Left ventricle myocardium inferior (tissue), 1 donor: ENCODE data around the gene PHF3. TPM values are rescaled to one million over a fixed set of nuclear protein-coding genes. Genes with fewer than 3 reads are reported as not detected.

Experiments used
- DNase-seq: peaks from one replicate; pipeline ENCODE4 v3.0.0-alpha.2; 2020
- H3K27ac ChIP-seq: fragments of 200-600 bp; replicated peaks from 2 replicates; pipeline ENCODE4 v1.8.0; 2021
- H3K27me3 ChIP-seq: fragments of 200-600 bp; 2 replicates; pipeline ENCODE4 v1.8.0; 2021; ENCODE audit warnings: low read depth
- H3K36me3 ChIP-seq: fragments of 200-600 bp; 2 replicates; pipeline ENCODE4 v1.8.0; 2021
- H3K4me1 ChIP-seq: fragments of 200-600 bp; 2 replicates; pipeline ENCODE4 v1.8.0; 2021
- H3K4me3 ChIP-seq: fragments of 200-600 bp; 2 replicates; pipeline ENCODE4 v1.8.0; 2021; ENCODE audit warnings: mild to moderate bottlenecking, moderate library complexity
- H3K9me3 ChIP-seq: fragments of 200-600 bp; replicated peaks from 2 replicates; pipeline ENCODE4 v1.8.0; 2021
- intact Hi-C: fragments of 100-400 bp; cut with micrococcal nuclease; formaldehyde crosslinking; loops from one replicate; pipeline ENCODE4 v1.11.0; 2022
- long read RNA-seq: library from polyadenylated mRNA; unstranded; transcript quantifications from one replicate; pipeline ENCODE4 v2.0.0, GENCODE V29; 2021
- total RNA-seq: library from RNA; stranded (reverse); fragmentation: NEBNext Ultra II Directional; extraction: Animal tissue kit (Norgen Biotek cat#: 25700); gene quantifications from one replicate; pipeline ENCODE4 v1.2.1, GENCODE V29; 2021
- TF ChIP-seq, protein P1 (sequence below): fragments of 200-600 bp; IDR thresholded peaks from 2 replicates; pipeline ENCODE4 v1.8.0; 2021; ENCODE audit warnings: antibody characterized with exemption, mild to moderate bottlenecking, borderline replicate concordance
- donor health status: DM: no; HTN: yes; CAD: no; lungs with severe emphysema.

PHF3 gene, protein sequence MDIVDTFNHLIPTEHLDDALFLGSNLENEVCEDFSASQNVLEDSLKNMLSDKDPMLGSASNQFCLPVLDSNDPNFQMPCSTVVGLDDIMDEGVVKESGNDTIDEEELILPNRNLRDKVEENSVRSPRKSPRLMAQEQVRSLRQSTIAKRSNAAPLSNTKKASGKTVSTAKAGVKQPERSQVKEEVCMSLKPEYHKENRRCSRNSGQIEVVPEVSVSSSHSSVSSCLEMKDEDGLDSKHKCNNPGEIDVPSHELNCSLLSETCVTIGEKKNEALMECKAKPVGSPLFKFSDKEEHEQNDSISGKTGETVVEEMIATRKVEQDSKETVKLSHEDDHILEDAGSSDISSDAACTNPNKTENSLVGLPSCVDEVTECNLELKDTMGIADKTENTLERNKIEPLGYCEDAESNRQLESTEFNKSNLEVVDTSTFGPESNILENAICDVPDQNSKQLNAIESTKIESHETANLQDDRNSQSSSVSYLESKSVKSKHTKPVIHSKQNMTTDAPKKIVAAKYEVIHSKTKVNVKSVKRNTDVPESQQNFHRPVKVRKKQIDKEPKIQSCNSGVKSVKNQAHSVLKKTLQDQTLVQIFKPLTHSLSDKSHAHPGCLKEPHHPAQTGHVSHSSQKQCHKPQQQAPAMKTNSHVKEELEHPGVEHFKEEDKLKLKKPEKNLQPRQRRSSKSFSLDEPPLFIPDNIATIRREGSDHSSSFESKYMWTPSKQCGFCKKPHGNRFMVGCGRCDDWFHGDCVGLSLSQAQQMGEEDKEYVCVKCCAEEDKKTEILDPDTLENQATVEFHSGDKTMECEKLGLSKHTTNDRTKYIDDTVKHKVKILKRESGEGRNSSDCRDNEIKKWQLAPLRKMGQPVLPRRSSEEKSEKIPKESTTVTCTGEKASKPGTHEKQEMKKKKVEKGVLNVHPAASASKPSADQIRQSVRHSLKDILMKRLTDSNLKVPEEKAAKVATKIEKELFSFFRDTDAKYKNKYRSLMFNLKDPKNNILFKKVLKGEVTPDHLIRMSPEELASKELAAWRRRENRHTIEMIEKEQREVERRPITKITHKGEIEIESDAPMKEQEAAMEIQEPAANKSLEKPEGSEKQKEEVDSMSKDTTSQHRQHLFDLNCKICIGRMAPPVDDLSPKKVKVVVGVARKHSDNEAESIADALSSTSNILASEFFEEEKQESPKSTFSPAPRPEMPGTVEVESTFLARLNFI (N-terminal part only)
- total RNA-seq: 32.0 TPM
- long read RNA-seq, full-length matches to known transcripts: 5 of 22 reads
- long read RNA-seq, partial matches to known transcripts: 9 of 22 reads
- long read RNA-seq, other reads (novel, unspliced or antisense): 8 of 22 reads

DNA sequence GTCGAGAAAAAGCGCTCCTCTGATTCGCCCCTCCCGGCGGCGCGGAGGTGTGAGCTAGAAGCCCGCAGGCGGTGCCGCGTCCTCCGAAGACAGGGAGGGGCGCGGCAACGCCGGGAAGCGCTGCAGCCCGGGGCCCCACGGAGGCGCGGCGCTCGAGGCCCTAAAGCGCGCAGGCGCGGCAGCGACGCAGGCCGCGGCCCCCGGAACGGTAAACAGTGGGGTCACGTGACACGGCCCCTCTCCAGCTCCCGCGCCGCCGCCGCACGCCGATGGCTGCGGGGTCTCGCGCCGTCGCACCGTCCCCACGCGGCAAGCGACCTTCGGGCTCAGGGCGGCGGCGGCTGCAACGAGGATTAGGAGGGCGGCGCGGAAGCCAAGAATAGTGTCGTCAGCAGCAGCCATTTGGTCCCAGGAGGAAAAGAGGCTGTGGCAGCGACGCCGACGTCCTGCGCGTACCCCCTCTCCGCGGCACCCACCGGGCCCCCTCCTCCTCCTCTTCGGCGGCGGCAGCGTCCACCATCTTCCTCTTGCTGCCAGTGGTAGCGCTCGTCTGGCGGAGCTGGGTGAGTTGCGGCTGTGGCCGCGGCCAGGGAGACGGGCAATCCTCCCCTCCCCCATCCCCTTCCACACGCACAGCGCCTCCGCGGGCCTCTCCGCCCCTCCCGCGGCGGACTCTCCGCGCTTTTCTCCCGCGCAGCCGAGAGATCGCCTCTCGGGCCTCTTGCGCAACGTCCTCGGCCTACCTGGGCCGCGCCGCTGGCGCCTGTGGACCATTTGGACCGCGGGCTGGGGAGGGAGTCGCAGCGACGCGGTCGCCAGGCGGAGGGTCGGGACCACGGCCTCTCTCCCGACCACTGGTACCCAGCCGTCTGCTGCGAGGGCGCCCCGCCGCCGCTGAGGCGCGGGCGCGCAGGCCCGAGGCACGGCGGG, at the start of gene PHF3:
PHF3 (plus strand) TSS at position 215 of the 930 bp plus-strand sequence. CDS start 10,750 bp downstream, outside the sequence.
- no peaks in the 10 kb centered on the region for H3K36me3 ChIP-seq
- peak within 1 kb of the TSS; percentile 99 for H3K4me3 ChIP-seq
- TF ChIP-seq, protein P1, sequence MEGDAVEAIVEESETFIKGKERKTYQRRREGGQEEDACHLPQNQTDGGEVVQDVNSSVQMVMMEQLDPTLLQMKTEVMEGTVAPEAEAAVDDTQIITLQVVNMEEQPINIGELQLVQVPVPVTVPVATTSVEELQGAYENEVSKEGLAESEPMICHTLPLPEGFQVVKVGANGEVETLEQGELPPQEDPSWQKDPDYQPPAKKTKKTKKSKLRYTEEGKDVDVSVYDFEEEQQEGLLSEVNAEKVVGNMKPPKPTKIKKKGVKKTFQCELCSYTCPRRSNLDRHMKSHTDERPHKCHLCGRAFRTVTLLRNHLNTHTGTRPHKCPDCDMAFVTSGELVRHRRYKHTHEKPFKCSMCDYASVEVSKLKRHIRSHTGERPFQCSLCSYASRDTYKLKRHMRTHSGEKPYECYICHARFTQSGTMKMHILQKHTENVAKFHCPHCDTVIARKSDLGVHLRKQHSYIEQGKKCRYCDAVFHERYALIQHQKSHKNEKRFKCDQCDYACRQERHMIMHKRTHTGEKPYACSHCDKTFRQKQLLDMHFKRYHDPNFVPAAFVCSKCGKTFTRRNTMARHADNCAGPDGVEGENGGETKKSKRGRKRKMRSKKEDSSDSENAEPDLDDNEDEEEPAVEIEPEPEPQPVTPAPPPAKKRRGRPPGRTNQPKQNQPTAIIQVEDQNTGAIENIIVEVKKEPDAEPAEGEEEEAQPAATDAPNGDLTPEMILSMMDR: peak; percentile 20
- H3K4me1 ChIP-seq: peaks cover 62% of the 10 kb centered on the region
- intact Hi-C loops: no loop called here
- H3K9me3 ChIP-seq: no peaks in the 10 kb centered on the region
- H3K27ac ChIP-seq: peak within 1 kb of the TSS; percentile 98
- DNase-seq: peak; percentile 91
- no peaks in the 10 kb centered on the region for H3K27me3 ChIP-seq

DNA sequence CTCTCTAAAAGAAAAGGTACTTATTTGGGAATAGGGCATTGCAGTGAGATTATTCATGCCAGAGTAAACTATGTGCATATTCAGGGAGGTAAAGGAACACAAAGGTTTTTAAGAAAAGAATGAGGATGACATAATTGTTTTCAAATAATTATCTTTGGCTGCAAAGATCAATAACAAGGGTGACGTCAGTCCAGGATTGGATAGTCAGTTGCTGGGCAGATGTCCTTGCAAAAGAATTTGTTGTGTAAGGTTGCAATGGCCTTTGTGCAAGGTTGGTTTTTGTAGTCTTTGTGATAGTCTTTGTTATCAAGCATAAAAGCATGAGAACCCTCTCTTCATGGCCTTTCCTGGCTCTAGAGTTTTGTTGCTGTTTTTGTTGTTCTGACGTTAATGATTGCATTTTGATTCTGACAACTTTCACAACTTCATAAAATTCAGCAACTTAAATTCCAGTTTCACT, 45.6 kb upstream of the PHF3 start:
- TF ChIP-seq, protein P1: no peak
- DNase-seq: no peak
- no peaks in the 10 kb centered on the region for H3K27me3 ChIP-seq
- intact Hi-C loops: no loop called here
- no peaks in the 10 kb centered on the region for H3K4me1 ChIP-seq
- no peaks in the 10 kb centered on the region for H3K36me3 ChIP-seq
- no peak overlapping the region for H3K4me3 ChIP-seq
- H3K9me3 ChIP-seq: no peaks in the 10 kb centered on the region
- no peak overlapping the region for H3K27ac ChIP-seq

DNA sequence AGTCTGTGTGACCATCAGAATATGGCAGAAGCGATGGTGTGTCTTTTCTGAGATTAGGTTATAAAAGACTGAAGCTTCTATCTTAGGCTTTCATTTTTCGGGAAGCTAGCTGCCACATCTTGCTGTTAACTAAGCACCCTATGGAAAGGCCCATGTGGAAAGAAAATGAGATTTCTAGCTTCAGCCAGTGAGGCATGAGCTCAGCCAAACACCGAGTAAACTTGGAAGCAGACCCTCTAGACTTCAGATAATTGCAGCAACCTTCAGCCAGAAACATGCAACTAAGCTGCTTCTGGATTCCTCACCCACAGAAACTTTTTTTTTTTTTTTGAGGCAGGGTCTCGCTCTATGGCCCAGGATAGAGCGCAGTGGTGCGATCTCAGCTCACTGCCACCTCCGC, 42.7 kb upstream of the PHF3 start:
- Histone ChIP-seq H3K4me1 (peaks cover 2% of the 10 kb centered on the region), H3K27me3 (no peaks in the 10 kb centered on the region), H3K36me3 (no peaks in the 10 kb centered on the region), H3K9me3 (no peaks in the 10 kb centered on the region), H3K4me3 (no peak overlapping the region), H3K27ac (no peak overlapping the region)
- DNase-seq: no peak
- TF ChIP-seq, protein P1: no peak
- intact Hi-C loops: no loop called here

DNA sequence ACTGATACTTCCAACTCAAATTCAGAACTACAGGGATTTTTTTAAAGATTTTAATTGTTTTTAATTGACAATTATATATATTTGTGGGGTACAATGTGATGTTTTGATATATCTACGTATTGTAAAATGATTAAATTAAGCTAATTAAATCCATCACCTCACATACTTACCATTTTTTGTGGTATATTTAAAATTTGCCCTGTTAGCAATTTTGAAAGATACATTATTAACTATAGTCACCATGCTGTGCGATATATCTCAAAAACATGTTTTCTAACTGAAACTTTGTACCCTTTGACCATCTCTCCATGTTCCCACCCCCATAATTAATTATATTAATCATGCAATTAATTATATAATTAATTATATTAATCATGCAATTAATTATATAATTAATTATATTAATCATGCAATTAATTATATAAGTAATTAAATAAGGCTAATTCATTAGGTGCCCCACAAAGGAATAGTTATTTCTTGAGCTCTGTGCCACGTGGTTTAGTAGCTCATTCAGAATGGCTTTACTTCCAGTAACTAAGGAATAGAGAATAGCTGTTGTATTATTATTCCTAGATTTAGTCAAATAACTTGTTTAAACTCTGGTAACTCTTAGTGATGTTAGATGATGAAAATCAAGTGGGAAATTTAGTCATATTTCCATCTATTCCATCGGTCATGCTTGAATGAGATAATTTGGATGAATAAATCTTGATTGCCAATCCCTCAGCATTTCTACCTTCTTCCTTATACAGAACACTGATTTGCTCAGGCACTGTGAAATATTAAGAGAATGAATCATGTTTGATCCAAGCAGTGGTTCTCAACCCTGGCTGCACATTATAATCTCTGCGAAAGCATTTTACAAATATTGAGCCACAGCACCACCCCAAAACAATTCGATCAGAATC, 38.2 kb upstream of the PHF3 start:
- TF ChIP-seq, protein P1: no peak
- Histone ChIP-seq H3K27ac (no peak overlapping the region), H3K36me3 (no peaks in the 10 kb centered on the region), H3K4me3 (peak overlapping the region; percentile 62), H3K4me1 (peaks cover 8% of the 10 kb centered on the region), H3K27me3 (no peaks in the 10 kb centered on the region), H3K9me3 (no peaks in the 10 kb centered on the region)
- no peak for DNase-seq
- intact Hi-C loops: loop anchor here (5.0 kb wide), 1 partner anchor 165 kb away; no protein-coding TSS in a partner anchor
